Measurements from ENCODE around the gene FRAS1. TPM values are rescaled to one million over a fixed set of nuclear protein-coding genes. Genes with fewer than 3 reads are reported as not detected.
"Not testable (repeated sequence)": the region's sequence is repeated elsewhere in the genome, so short reads cannot be mapped to it uniquely, and the experiment has no call there.

Gene FRAS1
- total and polyA plus RNA-seq, 2 of the 8 experiments (the other 6 are each of a cell fraction or from before 2014, with no cell fraction given) = 38.5 to 109 TPM

GRCh38 chr4:78275450-78275849 lies 218.3 kb downstream of the FRAS1 start:
- H3K4me2 ChIP-seq (ENCODE audit: insufficient read depth in 1 of 2, low read depth in 2 of 2, low read length in 2 of 2); H2BK12ac ChIP-seq (ENCODE audit: low read depth, low read length); H3K79me2 ChIP-seq (ENCODE audit: control insufficient read depth in 1 of 2, insufficient read depth in 2 of 2, low read length in 2 of 2); H4K91ac ChIP-seq (replicated peaks; ENCODE audit: insufficient read length, low read length); POLR2A ChIA-PET (ENCODE audit: partially characterized antibody); H3K4me3 ChIP-seq (ENCODE audit: extremely low read depth in 1 of 4, insufficient read depth in 2 of 4, low read depth in 3 of 4, low read length in 4 of 4); H3K14ac ChIP-seq (ENCODE audit: insufficient read length); H4K20me1 ChIP-seq (replicated peaks in 1 of 2; ENCODE audit: control insufficient read depth in 1 of 2, insufficient read depth in 2 of 2, low read length in 2 of 2); H2AK5ac ChIP-seq (ENCODE audit: low read depth, low read length); H3K56ac ChIP-seq (replicated peaks; ENCODE audit: insufficient read length, low read depth, low read length); H3K18ac ChIP-seq (ENCODE audit: extremely low read depth, low read length); H3K9ac ChIP-seq (replicated peaks in 1 of 4; ENCODE audit: extremely low read depth in 1 of 4, low read depth in 3 of 4, low read length in 3 of 4); H3K27me3 ChIP-seq (replicated peaks in 1 of 4; ENCODE audit: control insufficient read depth in 3 of 4, extremely low read depth in 1 of 4, insufficient read depth in 3 of 4, low read length in 3 of 4); H4K8ac ChIP-seq (ENCODE audit: extremely low read depth, insufficient read depth, low read length); H3K79me1 ChIP-seq (ENCODE audit: low read depth, low read length); H2BK20ac ChIP-seq (ENCODE audit: low read length); H2AFZ ChIP-seq (ENCODE audit: low read length); H3K4me1 ChIP-seq (replicated peaks in 1 of 4; ENCODE audit: control insufficient read depth in 3 of 4, insufficient read depth in 4 of 4, low read length in 3 of 4); H2BK120ac ChIP-seq (replicated peaks; ENCODE audit: low read depth, low read length); DNase-seq (ENCODE audit: low read depth in 1 of 2, low spot score in 2 of 2); H3K23ac ChIP-seq (ENCODE audit: insufficient read length); H3K23me2 ChIP-seq (ENCODE audit: low read depth, low read length); H2BK15ac ChIP-seq (ENCODE audit: low read length); H2BK5ac ChIP-seq (ENCODE audit: low read depth, low read length); H3K4ac ChIP-seq (replicated peaks; ENCODE audit: insufficient read length, low read depth, low read length); H3K27ac ChIP-seq (ENCODE audit: low read depth, low read length); H4K5ac ChIP-seq (ENCODE audit: insufficient read length, low read depth, low read length); FAIRE-seq: not testable (repeated sequence)
- 69% methylated on average over 4 of the region's 4 CpGs; no CpG with 5 or more reads in 1 of the 2 experiments for WGBS, 2 experiments (ENCODE audit: extremely low coverage in 1 of 2, insufficient coverage in 1 of 2, insufficient read length in 1 of 2, insufficient replicate concordance in 2 of 2, low coverage in 1 of 2, low lambda C conversion rate in 2 of 2, missing lambda C conversion rate in 1 of 2)
- peaks cover 3 to 49% (median 22%) of the 10 kb centered on the region in 4 experiments; a peak in 7 of 8 replicates for H3K36me3 ChIP-seq (ENCODE audit: control insufficient read depth in 2 of 4, insufficient read depth in 4 of 4, low read length in 3 of 4)
- CTCF ChIA-PET (ENCODE audit: partially characterized antibody) = interaction anchor here (0.7 kb wide), 1 partner anchor 21 kb away, joined by 3 read pairs; no protein-coding TSS in a partner anchor
- peaks cover 13 to 14% of the 10 kb centered on the region in 2 experiments; a peak in 3 of 4 replicates for H3K9me3 ChIP-seq (ENCODE audit: insufficient read depth in 2 of 2, low read depth in 1 of 2, low read length in 1 of 2)

Data from H1 (cell line).